NCI-H146 treated with DMSO at 0.1 percent for 48 hours (cell line): Measurements from ENCODE around the gene PRELID1.
"Not testable (repeated sequence)": the region's sequence is repeated elsewhere in the genome, so short reads cannot be mapped to it uniquely, and the experiment has no call there.

Experiments
- DNase-seq: peaks from one replicate; lab custom pipeline; 2025; ENCODE audit not compliant: unreplicated experiment; lab: John Stamatoyannopoulos, UW

PRELID1 gene, protein sequence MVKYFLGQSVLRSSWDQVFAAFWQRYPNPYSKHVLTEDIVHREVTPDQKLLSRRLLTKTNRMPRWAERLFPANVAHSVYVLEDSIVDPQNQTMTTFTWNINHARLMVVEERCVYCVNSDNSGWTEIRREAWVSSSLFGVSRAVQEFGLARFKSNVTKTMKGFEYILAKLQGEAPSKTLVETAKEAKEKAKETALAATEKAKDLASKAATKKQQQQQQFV

DNA sequence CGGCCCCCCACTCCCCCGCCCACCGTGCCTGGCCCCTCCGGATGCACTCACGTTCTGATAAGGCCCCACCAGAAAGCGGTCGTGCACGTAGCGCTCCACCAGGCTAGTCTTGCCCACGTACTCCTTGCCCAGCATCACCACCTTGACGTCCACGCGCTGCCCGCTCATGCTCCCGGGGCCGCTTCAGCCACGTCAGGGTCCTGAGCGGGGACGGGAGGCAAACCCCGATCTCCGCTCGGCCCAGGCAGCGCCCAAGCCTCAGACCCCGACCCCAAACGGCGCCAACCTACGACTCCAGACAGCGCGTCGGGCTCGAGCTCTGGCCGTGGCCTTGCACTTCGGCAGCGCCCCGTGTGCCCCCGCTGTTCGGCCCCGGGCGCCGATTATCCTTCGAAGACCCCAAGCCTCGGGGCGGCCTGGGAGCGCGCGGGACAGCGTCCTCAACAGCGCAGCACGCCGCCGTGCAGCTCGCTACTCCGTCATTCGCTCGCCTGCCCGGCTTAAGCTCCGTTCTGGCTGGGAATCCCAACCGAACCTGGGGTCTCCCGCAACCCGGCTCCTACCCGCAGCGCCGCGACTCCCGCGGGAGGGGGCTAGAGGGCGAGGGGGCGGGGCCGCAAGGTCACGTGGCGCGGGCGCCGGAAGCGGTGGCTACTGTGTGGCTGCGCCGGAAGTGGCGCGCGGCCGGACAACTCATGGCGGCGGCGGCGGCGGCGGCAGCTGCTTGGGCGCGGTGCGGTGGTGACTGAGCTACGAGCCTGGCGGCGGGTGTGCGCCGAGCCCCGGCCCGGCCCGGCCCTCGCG lies at the start of gene PRELID1, which contains the start of gene RAB24:
PRELID1 (plus strand) TSS at position 679 of the 804 bp plus-strand sequence. CDS start 187 bp downstream, outside the sequence.
RAB24 (minus strand) TSS at position 599 of the 804 bp plus-strand sequence; CDS start at position 168, 431 bp downstream.
- DNase-seq, result peak; percentile 26

DNA sequence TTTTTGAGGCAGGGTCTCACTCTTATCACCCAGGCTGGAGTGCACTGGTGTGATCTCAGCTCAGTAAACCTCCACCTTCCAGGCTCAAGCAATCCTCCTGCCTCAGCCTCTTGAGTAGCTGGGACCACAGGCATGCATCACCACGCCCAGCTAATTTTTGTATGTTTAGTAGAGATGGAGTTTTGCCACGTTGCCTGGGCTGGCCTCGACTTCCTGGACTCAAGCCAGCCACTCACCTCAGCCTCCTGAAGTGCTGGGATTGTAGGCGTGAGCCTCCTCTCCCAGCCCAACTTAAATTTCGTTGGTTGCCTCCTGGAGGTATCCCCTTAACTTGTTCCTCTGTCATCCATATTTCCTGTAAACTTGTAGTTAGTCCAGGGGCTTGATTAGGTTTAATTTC lies 47.3 kb upstream of the PRELID1 start:
- no peak for DNase-seq

DNA sequence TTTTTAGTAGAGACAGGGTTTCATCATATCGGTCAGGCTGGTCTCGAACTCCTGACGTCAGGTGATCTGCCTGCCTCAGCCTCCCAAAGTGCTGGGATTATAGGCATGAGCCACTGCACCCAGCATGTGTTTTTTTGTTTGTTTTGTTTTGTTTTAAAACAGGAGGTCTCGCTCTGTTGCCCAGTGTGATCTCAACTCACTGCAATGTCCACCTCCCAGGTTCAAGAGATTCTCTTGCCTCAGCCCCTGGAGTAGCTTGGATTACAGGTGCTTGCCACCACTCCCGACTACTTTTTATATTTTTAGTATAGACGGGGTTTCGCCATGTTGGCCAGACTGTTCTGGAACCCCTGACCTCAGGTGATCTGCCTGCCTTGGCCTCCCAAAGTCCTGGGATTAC lies 44.9 kb upstream of the PRELID1 start:
- not testable (repeated sequence) for DNase-seq

GRCh38 chr5:177260961-177261360 lies 42.6 kb upstream of the PRELID1 start:
- no peak for DNase-seq

- no peak for DNase-seq
Observed at GRCh38 chr5:177261510-177261909, 42.1 kb upstream of the PRELID1 start.

GRCh38 chr5:177264178-177264577 lies 39.4 kb upstream of the PRELID1 start:
- no peak for DNase-seq

DNA sequence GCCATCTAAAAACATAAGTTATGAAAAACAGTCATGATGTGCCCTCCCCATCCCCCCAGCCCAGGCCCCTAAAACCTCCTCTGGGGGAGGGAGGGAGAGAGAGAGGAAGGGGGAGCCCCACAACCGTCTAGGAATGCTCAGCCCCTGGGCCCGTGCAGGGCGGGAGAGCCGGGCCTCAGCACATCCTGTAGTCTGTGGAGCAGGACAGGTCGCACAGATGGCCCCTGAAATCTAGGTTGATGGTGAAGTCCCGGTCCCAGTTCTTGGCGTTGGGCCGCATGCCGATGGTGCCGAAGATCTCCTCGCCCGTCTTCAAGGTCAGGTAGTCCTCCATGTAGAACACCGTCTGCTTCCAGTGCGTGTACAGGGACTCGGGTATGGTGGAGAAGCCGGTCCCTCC lies 38.2 kb upstream of the PRELID1 start:
- DNase-seq, result no peak

DNA sequence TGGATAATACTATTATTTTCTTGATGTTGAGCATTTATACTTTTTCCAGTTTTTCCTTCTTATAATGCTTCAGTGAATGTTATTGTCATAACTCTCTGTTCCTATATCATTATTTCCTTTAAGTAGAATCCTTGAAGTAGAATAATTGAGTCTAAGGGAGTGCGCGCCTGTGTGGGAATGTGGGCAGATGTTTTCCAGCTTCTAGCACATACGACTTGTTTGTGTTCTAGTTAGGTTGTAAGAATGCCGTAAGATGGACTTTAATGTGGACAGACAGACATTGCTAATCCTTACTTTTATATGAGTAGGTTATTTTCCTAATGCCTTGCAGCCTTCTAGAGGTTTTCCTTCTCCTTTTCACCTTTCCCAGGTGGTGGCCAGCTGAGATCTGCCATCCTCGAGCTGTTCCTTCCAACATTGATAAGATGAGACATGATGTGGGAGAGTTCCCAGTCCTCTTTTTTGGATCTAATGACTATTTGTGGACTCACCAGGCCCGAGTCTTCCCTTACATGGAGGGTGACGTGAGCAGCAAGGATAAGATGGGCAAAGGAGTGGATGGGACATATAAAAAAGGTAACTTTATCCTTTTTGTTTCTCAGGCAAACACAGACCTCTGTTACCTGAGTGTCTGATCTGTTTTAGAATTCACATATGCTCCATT lies 34.2 kb upstream of the PRELID1 start:
- DNase-seq, result no peak

DNA sequence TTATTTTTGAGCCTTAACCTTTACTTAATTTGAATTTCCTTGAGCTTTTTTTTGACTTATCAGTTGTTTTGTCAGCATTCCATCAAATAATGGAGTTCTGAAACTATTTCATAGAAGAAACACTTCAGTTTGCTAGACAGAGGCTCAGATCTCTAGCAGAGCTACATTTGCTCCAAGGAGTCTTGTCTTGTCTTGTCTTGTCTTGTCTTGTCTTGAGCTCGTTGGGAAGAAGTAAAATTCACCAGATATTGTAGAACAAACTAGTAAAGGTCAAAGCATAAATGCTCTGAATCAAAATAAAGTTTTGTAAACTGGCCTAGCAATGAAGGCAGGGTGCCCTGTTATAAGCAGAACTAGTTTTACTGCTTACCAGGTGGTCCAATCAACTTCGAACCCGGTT lies 33.6 kb upstream of the PRELID1 start:
- no peak for DNase-seq

DNA sequence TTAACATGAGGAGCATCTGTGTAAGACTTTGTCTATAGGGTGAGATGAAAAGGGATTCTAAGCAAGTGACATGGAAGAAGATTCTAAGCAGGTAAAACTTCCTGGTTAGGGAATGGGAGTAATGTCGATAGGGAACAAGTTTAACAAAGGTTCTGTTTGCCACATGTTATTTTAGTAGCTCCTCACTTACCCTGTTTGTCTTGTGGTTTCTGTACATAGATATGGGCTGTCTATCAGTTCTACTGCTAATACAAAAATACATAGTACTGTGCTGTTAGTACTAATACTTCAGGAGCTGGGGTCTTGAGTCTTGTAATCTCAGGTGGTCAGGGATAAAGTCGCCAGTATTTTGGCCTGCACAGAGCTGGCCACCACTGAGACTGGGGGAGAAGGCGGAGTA lies 32.9 kb upstream of the PRELID1 start:
- no peak for DNase-seq

DNA sequence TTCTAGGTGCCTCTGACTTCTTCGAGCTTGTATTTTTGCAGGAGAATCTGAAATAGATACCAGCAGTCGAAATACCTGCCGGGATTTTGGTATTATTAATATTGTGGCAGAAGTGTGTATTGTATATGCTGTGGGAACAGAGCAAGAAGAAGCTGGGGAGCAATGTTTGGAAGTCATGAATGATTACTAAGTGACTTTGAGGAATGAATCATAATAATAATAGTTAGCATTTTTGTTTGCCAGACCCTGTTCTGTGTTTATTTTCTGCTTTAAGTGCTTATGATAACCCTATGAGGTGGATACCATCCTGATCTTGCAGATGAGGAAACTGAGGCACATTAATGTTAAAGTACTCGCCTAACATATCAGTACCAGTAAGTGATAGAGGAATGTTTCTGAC lies 32.5 kb upstream of the PRELID1 start:
- no peak for DNase-seq

GRCh38 chr5:177275883-177276282 lies 27.7 kb upstream of the PRELID1 start:
- DNase-seq, result no peak

- DNase-seq, result no peak
Observed at GRCh38 chr5:177276886-177277285, 26.7 kb upstream of the PRELID1 start.

- DNase-seq, result no peak
Observed at GRCh38 chr5:177288191-177288590, 15.4 kb upstream of the PRELID1 start.

DNA sequence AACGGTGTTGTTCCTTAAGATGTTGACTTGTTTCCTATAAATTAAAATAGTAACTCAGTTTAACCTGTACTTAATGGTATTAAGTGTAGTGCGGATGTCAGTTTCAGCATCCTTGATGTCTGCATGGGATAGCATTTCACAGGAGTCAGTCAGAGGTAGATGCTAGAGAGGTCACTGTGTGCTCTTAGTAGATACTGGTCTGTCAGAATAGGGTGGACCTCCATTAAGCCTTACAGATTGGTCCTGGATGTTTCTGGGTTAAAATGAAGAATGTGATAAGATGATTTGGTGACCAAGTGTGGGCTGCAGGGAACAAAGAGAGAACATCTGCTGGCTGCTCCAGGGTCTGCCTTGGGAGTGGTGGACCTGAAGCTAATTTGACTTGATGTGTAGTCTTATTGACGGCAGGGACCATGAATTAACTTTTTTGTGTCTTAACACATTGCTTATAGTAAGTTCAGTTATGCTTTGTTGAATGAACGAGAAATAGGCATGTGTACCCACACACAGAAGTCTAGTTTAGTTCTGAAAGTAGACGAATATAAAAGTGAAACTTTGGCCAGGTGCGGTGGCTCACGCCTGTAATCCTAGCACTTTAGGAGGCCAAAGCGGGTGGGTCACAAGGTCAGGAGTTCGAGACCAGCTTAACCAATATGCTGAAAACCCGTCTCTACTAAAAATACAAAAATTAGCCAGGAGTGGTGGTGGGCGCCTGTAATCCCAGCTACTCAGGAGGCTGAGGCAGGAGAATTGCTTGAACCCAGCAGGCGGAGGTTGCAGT lies 12.6 kb upstream of the PRELID1 start:
- DNase-seq, result no peak

- DNase-seq, result no peak
Observed at GRCh38 chr5:177291735-177292134, 11.9 kb upstream of the PRELID1 start.

GRCh38 chr5:177293819-177294581 lies 9.6 kb upstream of the PRELID1 start:
- DNase-seq, result no peak

GRCh38 chr5:177294632-177295031 lies 9.0 kb upstream of the PRELID1 start:
- DNase-seq, result no peak

DNA sequence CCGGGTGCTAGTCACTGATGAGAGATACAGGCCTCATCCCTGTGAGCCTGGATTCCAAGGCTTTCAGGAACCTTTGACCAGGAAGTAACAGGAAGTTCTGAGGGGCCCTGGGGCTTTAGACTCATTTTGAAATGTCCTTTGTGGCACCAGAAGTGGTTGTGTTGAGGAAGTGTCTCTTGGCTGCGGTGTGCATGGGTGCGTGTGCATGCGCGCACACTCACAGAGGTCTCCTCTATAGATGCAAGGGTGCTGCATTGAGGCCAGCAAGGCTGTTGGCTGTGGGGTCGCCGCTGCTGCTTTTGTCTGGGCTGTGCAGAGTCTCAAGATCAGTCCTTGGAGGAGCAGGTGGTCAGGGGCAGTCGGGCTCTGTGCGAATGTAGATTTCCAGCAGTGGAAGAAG lies 7.7 kb upstream of the PRELID1 start:
- DNase-seq, result no peak

- no peak for DNase-seq
Observed at GRCh38 chr5:177296581-177296980, 7.0 kb upstream of the PRELID1 start.
